Mammary epithelial cell (primary cell): Measurements from ENCODE around the gene TMEM101.

Source experiments
- CTCF ChIP-seq, 2 donors: IDR thresholded peaks in 1 of 2; conservative IDR thresholded peaks in 1 of 2; 2 replicates each; pipeline ENCODE4 v1.5.1; 2011 to 2012; ENCODE audit warnings: inconsistent platforms in 2 of 2, low read length in 2 of 2, mild to moderate bottlenecking in 2 of 2, control low read depth in 1 of 2, low read depth in 1 of 2; ENCODE audit not compliant: insufficient read depth in 1 of 2; ENCODE audit errors: extremely low read depth in 1 of 2
- EZH2 ChIP-seq: IDR thresholded peaks from 2 replicates; pipeline ENCODE4 v1.6.1; 2012; ENCODE audit warnings: low read length, inconsistent platforms, borderline replicate concordance

GRCh38 chr17:44004077-44004760, 10.5 kb downstream of the TMEM101 start, which contains the start of gene NAGS:
- TF ChIP-seq CTCF (conservative IDR thresholded peaks at IDR 0.05 in 1 of 2, IDR thresholded peaks at IDR 0.05 in 1 of 2; ENCODE audit: extremely low read depth in 1 of 2, insufficient read depth in 1 of 2, low read depth in 1 of 2, low read length in 2 of 2) (no peak), EZH2 (no peak)
